Fibroblast of the aortic adventitia (primary cell): ENCODE data around the gene HMGN1. TPM values are rescaled to one million over a fixed set of nuclear protein-coding genes. Genes with fewer than 3 reads are reported as not detected.

ENCODE experiments used
- DNase-seq: peaks from one replicate; pipeline ENCODE4 v3.0.0-alpha.2; 2010; ENCODE audit warnings: low read depth
- H3K4me3 ChIP-seq: 2 replicates; pipeline ENCODE4 v1.5.1; 2011; ENCODE audit warnings: low read depth, mild to moderate bottlenecking, control low read depth, low read length, moderate library complexity
- total RNA-seq: library from RNA; depleted of rRNA; stranded (reverse); fragments of >200 nt; gene quantifications from 2 replicates; pipeline ENCODE4 v1.2.3, GENCODE V29; 2012; ENCODE audit warnings: low replicate concordance
- TF ChIP-seq, protein P1 (sequence below): IDR thresholded peaks from 2 replicates; pipeline ENCODE4 v1.5.1; 2011; ENCODE audit warnings: mild to moderate bottlenecking, low read length, control low read depth, inconsistent platforms; ENCODE audit not compliant: insufficient read depth

HMGN1 gene
- total RNA-seq, 1 donor, result 165 TPM

DNA sequence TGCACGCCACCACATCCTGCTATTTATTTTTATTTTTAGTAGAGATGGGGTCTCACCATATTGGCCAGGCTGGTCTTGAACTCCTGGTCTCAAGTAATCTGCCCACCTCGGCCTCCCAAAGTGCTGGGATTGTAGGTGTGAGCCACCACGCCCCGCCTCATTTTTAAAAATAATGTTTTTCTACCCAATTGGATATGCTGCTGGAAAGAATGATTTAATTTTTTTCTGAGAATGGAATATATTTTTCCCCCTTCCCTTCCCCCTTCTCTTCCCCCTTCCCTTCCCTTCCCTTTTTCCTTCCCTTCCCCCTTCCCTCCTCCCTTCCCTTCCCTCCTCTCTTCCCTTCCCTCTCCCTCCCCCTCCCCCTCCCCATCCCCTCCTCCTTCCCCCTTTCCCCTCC, 17.7 kb upstream of the HMGN1 start:
- TF ChIP-seq, protein P1, sequence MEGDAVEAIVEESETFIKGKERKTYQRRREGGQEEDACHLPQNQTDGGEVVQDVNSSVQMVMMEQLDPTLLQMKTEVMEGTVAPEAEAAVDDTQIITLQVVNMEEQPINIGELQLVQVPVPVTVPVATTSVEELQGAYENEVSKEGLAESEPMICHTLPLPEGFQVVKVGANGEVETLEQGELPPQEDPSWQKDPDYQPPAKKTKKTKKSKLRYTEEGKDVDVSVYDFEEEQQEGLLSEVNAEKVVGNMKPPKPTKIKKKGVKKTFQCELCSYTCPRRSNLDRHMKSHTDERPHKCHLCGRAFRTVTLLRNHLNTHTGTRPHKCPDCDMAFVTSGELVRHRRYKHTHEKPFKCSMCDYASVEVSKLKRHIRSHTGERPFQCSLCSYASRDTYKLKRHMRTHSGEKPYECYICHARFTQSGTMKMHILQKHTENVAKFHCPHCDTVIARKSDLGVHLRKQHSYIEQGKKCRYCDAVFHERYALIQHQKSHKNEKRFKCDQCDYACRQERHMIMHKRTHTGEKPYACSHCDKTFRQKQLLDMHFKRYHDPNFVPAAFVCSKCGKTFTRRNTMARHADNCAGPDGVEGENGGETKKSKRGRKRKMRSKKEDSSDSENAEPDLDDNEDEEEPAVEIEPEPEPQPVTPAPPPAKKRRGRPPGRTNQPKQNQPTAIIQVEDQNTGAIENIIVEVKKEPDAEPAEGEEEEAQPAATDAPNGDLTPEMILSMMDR, result no peak
- H3K4me3 ChIP-seq, result no peak overlapping the region
- DNase-seq, result no peak

- H3K4me3 ChIP-seq, result no peak overlapping the region
- TF ChIP-seq, protein P1, result no peak
- no peak for DNase-seq
These were observed 16.1 kb upstream of the HMGN1 start for GRCh38 chr21:39364949-39365348.

- TF ChIP-seq, protein P1, result no peak
- DNase-seq, result no peak
- no peak overlapping the region for H3K4me3 ChIP-seq
These were observed 15.0 kb upstream of the HMGN1 start for GRCh38 chr21:39363607-39364555.

DNA sequence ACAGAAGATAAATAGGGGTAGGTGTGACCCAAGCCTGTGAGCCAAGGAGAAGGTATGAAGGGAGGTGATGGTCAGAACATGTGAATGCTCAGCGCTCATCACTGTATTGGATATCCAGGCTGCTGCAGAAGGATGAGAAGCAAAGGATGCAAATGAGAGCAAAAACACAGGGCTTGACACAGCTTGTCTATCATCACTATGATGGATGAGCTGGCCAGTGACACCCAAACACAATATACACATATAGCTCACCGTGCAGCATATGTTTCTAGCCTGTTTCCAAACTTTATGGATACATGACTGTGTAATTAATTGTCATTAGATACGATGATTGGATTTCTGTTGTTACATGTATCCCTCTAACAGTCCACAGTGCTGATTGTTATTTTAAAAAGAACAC, 13.8 kb upstream of the HMGN1 start:
- TF ChIP-seq, protein P1, result no peak
- DNase-seq, result no peak
- H3K4me3 ChIP-seq, result no peak overlapping the region

GRCh38 chr21:39359382-39359781, 10.5 kb upstream of the HMGN1 start:
- TF ChIP-seq, protein P1, result no peak
- H3K4me3 ChIP-seq, result no peak overlapping the region
- no peak for DNase-seq

DNA sequence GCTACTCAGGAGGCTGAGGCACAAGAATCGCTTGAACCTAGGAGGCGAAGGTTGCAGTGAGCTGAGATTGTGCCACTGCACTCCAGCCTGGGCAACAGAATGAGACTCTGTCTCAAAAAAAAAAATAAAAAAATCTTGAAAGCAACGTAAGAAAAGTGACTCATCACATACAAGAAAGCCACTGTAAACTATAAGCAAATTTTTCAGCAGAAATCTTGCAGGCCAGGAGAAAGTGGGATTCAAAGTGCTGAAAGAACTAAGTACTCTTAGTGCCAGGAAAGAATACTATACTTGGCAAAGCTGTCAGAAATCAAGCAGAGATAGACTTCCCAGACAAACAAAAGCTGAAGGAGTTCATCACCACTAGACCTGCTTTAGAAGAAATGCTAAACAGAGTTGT, 4.4 kb upstream of the HMGN1 start:
- peak; percentile 45 for DNase-seq
- no peak overlapping the region for H3K4me3 ChIP-seq
- TF ChIP-seq, protein P1, result no peak
